K562 (cell line): Measurements from ENCODE around the gene C2orf42. TPM values are rescaled to one million over a fixed set of nuclear protein-coding genes. Genes with fewer than 3 reads are reported as not detected.

Experiments
- CEBPZ ChIP-seq: fragments of 150-350 bp; IDR thresholded peaks from 2 replicates; pipeline ENCODE4 v1.6.1; 2014; ENCODE audit warnings: low read depth, mild to moderate bottlenecking, low read length, borderline replicate concordance
- SUPT5H ChIP-seq: fragments of 450-650 bp; IDR thresholded peaks from 2 replicates; pipeline ENCODE4 v1.6.1; 2016
- TCFL5 ChIP-seq: fragments of 250-450 bp; sonication (Bioruptor Pico); conservative IDR thresholded peaks from 2 replicates; pipeline ENCODE4 v1.6.1; 2021; ENCODE audit warnings: mild to moderate bottlenecking, moderate library complexity, matching md5 sums
- ZNF512 ChIP-seq: IDR thresholded peaks from 2 replicates; pipeline ENCODE4 v1.6.1; 2016; ENCODE audit warnings: missing genetic modification characterization, missing compliant biosample characterization
- polyA plus RNA-seq, 8 experiments: library from polyadenylated mRNA; depleted of rRNA in 4 of 8; stranded (reverse) in 5 of 8; unstranded in 3 of 8; fragments of >200 nt; fragmentation: Nextera tagmentation in 2 of 8; fragmentation: Illumina TruSeq in 1 of 8; extraction: Ambion mirVana in 2 of 8; extraction: Trizol in 1 of 8; gene quantifications; 2 replicates each; pipeline versions ENCODE4 v1.2.1 to v1.2.3, GENCODE V29; 2011 to 2014; ENCODE audit warnings: inconsistent platforms in 1 of 8, missing spikeins in 1 of 8
- total RNA-seq, 7 experiments: library from RNA; depleted of rRNA in 6 of 7; stranded (reverse); fragments of >200 nt in 6 of 7; fragmentation: Illumina TruSeq in 2 of 7; extraction: Trizol in 2 of 7; gene quantifications; 2 replicates each; pipeline versions ENCODE4 v1.2.1 to v1.2.3, GENCODE V29; 2011 to 2021; ENCODE audit warnings: low replicate concordance in 1 of 7
- TF ChIP-seq, protein P1 (sequence below): fragments of 450-650 bp; IDR thresholded peaks from 2 replicates; pipeline ENCODE4 v1.7.0; 2016; ENCODE audit warnings: borderline replicate concordance
- TF ChIP-seq, protein P2 (sequence below): fragments of 450-650 bp; IDR thresholded peaks from 2 replicates; pipeline ENCODE4 v1.6.1; 2017; ENCODE audit warnings: mild to moderate bottlenecking, moderate library complexity

Gene C2orf42
- total and polyA plus RNA-seq, 9 of the 15 experiments (the other 6 are each of a cell fraction or from before 2014, with no cell fraction given): 4.6 to 10.9 (median 7.5) TPM

DNA sequence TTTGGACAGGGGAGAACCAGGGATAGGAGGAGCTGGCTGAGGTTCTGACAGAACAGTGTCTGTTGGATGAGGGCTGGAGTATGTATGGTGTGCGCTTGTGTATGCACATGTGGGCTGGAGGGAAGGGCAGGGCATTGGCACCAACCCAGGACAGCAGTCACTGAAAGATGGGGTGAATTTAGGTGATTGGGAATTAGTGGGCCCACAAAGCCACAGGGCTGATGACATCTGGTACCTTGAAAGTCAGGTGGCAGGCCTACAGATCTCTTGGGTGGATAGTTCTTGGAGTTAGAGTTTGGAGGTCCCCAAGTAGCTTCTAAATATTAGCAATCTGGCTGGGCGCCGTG is 45.7 kb downstream of the C2orf42 start (continued):
- no peak for TF ChIP-seq ZNF512 (tag)
- no peak for TF ChIP-seq CEBPZ
- no peak for TF ChIP-seq SUPT5H
- TF ChIP-seq TCFL5 (CRISPR knock-in tag): no peak
- TF ChIP-seq, protein P1, sequence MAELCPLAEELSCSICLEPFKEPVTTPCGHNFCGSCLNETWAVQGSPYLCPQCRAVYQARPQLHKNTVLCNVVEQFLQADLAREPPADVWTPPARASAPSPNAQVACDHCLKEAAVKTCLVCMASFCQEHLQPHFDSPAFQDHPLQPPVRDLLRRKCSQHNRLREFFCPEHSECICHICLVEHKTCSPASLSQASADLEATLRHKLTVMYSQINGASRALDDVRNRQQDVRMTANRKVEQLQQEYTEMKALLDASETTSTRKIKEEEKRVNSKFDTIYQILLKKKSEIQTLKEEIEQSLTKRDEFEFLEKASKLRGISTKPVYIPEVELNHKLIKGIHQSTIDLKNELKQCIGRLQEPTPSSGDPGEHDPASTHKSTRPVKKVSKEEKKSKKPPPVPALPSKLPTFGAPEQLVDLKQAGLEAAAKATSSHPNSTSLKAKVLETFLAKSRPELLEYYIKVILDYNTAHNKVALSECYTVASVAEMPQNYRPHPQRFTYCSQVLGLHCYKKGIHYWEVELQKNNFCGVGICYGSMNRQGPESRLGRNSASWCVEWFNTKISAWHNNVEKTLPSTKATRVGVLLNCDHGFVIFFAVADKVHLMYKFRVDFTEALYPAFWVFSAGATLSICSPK: no peak
- TF ChIP-seq, protein P2, sequence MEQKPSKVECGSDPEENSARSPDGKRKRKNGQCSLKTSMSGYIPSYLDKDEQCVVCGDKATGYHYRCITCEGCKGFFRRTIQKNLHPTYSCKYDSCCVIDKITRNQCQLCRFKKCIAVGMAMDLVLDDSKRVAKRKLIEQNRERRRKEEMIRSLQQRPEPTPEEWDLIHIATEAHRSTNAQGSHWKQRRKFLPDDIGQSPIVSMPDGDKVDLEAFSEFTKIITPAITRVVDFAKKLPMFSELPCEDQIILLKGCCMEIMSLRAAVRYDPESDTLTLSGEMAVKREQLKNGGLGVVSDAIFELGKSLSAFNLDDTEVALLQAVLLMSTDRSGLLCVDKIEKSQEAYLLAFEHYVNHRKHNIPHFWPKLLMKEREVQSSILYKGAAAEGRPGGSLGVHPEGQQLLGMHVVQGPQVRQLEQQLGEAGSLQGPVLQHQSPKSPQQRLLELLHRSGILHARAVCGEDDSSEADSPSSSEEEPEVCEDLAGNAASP: no peak
